Right ventricle myocardium inferior (tissue), 1 donor: ENCODE measurements around the gene IL17RC. TPM values are rescaled to one million over a fixed set of nuclear protein-coding genes. Genes with fewer than 3 reads are reported as not detected.
A peak's percentile ranks its signal among the peaks of the same experiment; 100 is the strongest.

ENCODE experiments used
- ATAC-seq: fragments of 200-7000 bp; cut with Tn5 transposase; one replicate; pipeline ENCODE4 v1.9.1; 2020; ENCODE audit warnings: mild to moderate bottlenecking, moderate library complexity
- DNase-seq: peaks from one replicate; pipeline ENCODE4 v3.0.0; 2021; ENCODE audit errors: missing footprints
- intact Hi-C: fragments of 100-400 bp; cut with DNase I; formaldehyde crosslinking; loops from one replicate; pipeline ENCODE4 v1.11.0; 2022
- total RNA-seq: library from RNA; stranded (reverse); fragmentation: NEBNext Ultra II Directional; extraction: Animal tissue kit (Norgen Biotek cat#: 25700); gene quantifications from one replicate; pipeline ENCODE4 v1.2.1, GENCODE V29; 2021
- donor health status: DM: no; HTN: yes; CAD: no; lungs with severe emphysema.

The IL17RC gene
- total RNA-seq, 1 donor from 2014 or later: 33.7 TPM

- intact Hi-C loops: loop anchor here (10.0 kb wide), 2 partner anchors 47 to 407 kb away; no protein-coding TSS in a partner anchor
- no peak for DNase-seq
- ATAC-seq: no peak
These were observed 5.0 kb upstream of the IL17RC start for GRCh38 chr3:9911863-9912262.

- intact Hi-C loops: loop anchor here (10.0 kb wide), 2 partner anchors 48 to 408 kb away; no protein-coding TSS in a partner anchor
- ATAC-seq: no peak
- no peak for DNase-seq
These were observed 4.5 kb upstream of the IL17RC start for GRCh38 chr3:9912294-9912935.

DNA sequence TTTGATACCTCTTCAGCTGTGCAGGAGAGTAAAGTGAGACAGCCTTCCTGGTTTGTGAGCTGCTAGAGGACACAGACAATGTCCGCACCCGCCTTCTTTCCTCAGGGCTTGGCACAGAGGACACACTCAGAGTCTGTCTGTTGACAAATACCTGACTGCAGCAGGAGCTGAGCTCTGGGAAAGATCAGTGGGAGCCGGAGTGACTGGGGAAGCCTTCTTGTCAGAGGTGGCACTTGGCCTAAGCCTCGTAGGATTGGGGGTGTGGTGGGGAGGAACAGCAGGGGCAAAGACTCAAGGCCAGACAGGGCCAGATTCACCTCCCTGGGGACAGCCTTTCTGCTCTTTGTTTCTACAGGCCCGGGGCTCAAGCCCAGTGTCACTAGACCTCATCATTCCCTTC is 3.3 kb upstream of the IL17RC start:
- no peak for ATAC-seq
- intact Hi-C loops: loop anchor here (10.0 kb wide), 2 partner anchors 49 to 409 kb away; no protein-coding TSS in a partner anchor
- no peak for DNase-seq

GRCh38 chr3:9914011-9914410 is 2.9 kb upstream of the IL17RC start:
- ATAC-seq (no peak), DNase-seq (no peak)
- intact Hi-C loops: loop anchor here (10.0 kb wide), 2 partner anchors 49 to 409 kb away; no protein-coding TSS in a partner anchor

GRCh38 chr3:9914559-9915253 is 2.2 kb upstream of the IL17RC start:
- ATAC-seq (no peak), DNase-seq (no peak)
- intact Hi-C loops: loop anchor here (10.0 kb wide), 2 partner anchors 50 to 410 kb away; no protein-coding TSS in a partner anchor

DNA sequence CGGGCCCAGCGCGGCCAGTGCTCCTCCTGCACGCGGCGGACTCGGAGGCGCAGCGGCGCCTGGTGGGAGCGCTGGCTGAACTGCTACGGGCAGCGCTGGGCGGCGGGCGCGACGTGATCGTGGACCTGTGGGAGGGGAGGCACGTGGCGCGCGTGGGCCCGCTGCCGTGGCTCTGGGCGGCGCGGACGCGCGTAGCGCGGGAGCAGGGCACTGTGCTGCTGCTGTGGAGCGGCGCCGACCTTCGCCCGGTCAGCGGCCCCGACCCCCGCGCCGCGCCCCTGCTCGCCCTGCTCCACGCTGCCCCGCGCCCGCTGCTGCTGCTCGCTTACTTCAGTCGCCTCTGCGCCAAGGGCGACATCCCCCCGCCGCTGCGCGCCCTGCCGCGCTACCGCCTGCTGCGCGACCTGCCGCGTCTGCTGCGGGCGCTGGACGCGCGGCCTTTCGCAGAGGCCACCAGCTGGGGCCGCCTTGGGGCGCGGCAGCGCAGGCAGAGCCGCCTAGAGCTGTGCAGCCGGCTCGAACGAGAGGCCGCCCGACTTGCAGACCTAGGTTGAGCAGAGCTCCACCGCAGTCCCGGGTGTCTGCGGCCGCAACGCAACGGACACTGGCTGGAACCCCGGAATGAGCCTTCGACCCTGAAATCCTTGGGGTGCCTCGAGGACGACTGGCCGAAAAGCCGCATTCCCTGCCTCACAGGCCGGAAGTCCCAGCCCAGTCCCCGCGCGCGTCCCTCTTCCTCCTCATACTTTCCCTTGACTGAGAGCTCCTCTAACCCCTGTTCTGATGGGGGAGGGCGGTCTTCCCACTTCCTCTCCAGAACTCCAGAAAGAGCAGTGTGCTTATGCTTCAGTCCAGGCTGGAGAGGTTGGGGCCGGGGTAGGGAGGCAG is 1.4 kb upstream of the IL17RC start:
- ATAC-seq: peak; percentile 60
- DNase-seq: peak; percentile 89
- intact Hi-C loops: loop anchor here (2.0 to 10.0 kb wide), 3 partner anchors 25 to 411 kb away; partner anchors contain the start of gene JAGN1

DNA sequence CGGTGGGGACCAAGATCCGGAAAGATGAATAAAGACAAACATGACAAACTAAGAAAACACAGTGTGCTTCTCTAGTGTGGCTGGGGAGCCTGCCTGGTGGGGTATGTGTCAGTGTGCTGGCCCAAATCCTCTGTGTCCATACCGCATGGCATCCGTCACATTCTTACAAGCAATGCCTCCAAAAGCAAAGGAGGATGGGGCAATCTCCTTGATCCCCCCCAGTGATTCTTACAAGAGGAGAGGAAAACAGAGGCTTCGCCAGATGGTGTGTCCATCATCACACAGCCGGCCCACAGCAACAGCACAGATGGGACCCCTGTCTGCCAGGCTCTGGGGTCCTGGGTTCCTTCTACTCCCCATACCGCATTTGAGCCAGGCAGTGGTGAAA is 558 bp upstream of the IL17RC start:
- intact Hi-C loops: loop anchor here (2.0 to 10.0 kb wide), 3 partner anchors 26 to 412 kb away; partner anchors contain the start of gene JAGN1
- DNase-seq: no peak
- ATAC-seq: no peak

- DNase-seq (no peak), ATAC-seq (no peak)
- intact Hi-C loops: loop anchor here (2.0 to 10.0 kb wide), 3 partner anchors 27 to 413 kb away; partner anchors contain the start of gene JAGN1
These were observed 922 bp downstream of the IL17RC start for GRCh38 chr3:9917820-9918219.

- no peak for DNase-seq
- ATAC-seq: no peak
- intact Hi-C loops: loop anchor here (10.0 kb wide), 2 partner anchors 54 to 414 kb away; no protein-coding TSS in a partner anchor
These were observed 1.6 kb downstream of the IL17RC start for GRCh38 chr3:9918261-9919038.

DNA sequence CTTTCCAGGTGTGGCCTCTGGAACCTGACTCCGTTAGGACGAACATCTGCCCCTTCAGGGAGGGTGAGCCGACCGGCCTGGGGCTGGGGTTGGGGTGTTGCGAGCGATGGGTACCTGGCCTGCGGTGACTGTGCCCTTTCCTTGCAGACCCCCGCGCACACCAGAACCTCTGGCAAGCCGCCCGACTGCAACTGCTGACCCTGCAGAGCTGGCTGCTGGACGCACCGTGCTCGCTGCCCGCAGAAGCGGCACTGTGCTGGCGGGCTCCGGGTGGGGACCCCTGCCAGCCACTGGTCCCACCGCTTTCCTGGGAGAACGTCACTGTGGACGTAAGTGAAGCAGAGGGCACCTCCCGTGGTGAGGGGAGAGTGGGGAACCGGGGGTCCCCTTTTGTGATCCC is 11.3 kb downstream of the IL17RC start:
- intact Hi-C loops: no loop called here

GRCh38 chr3:9930804-9931418 is 14.0 kb downstream of the IL17RC start:
- no peak for ATAC-seq
- no peak for DNase-seq
- intact Hi-C loops: loop anchor here (5.0 kb wide), 1 partner anchor 296 kb away; no protein-coding TSS in a partner anchor

More for the DNA sequence above, 11.3 kb downstream of the IL17RC start:
- ATAC-seq: no peak
- no peak for DNase-seq

DNA sequence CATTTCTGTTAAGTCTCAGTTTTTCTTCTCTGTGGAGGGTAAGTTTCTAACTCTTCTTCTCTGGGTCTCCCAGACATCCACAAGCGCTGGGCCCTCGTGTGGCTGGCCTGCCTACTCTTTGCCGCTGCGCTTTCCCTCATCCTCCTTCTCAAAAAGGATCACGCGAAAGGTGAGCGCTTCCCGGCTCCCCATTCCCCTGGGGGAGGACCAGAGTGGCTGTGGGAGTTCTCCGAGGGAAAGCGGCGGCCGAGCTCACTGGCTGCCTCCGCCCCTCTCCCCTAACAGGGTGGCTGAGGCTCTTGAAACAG is 15.6 kb downstream of the IL17RC start:
- DNase-seq (no peak), ATAC-seq (no peak)
- intact Hi-C loops: loop anchor here (5.0 kb wide), 1 partner anchor 295 kb away; no protein-coding TSS in a partner anchor

GRCh38 chr3:9932843-9933560 is 16.1 kb downstream of the IL17RC start:
- ATAC-seq (peak; percentile 84), DNase-seq (peak; percentile 91)
- intact Hi-C loops: loop anchor here (5.0 kb wide), 1 partner anchor 294 kb away; no protein-coding TSS in a partner anchor

GRCh38 chr3:9933561-9934234 is 16.8 kb downstream of the IL17RC start, which contains the start of gene CRELD1:
TSS of gene CRELD1 (plus strand) at chr3:9933834. CDS start at chr3:9934439, 605 bp downstream.
- peak; percentile 98 for DNase-seq
- intact Hi-C loops: loop anchor here (5.0 kb wide), 1 partner anchor 294 kb away; no protein-coding TSS in a partner anchor
- peak; percentile 96 for ATAC-seq

DNA sequence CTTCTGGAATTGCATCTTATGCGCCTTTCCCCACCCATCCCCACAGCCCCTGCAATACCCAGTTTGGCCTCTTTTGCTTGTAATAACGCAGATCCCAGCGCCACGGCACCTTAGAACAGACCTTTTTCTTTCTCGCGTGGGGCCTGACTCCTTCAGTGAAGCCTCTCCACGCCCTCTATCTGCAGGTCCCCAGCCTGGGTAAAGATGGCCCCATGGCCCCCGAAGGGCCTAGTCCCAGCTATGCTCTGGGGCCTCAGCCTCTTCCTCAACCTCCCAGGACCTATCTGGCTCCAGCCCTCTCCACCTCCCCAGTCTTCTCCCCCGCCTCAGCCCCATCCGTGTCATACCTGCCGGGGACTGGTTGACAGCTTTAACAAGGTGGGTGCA is 17.3 kb downstream of the IL17RC start:
- DNase-seq (no peak), ATAC-seq (no peak)
- intact Hi-C loops: loop anchor here (5.0 kb wide), 1 partner anchor 293 kb away; no protein-coding TSS in a partner anchor

GRCh38 chr3:9934993-9935392 is 18.1 kb downstream of the IL17RC start:
- no peak for DNase-seq
- ATAC-seq: no peak
- intact Hi-C loops: loop anchor here (5.0 kb wide), 1 partner anchor 292 kb away; no protein-coding TSS in a partner anchor
